NCI-H1694 treated with DMSO at 0.1 percent for 48 hours (cell line): Measurements from ENCODE around the gene SRCIN1.
"Not testable (repeated sequence)": the region's sequence is repeated elsewhere in the genome, so short reads cannot be mapped to it uniquely, and the experiment has no call there.

Experiments
- DNase-seq: peaks from one replicate; lab custom pipeline; 2025; lab: John Stamatoyannopoulos, UW

SRCIN1 gene

GRCh38 chr17:38542286-38542685 is 63.5 kb downstream of the SRCIN1 start:
- no peak for DNase-seq

DNA sequence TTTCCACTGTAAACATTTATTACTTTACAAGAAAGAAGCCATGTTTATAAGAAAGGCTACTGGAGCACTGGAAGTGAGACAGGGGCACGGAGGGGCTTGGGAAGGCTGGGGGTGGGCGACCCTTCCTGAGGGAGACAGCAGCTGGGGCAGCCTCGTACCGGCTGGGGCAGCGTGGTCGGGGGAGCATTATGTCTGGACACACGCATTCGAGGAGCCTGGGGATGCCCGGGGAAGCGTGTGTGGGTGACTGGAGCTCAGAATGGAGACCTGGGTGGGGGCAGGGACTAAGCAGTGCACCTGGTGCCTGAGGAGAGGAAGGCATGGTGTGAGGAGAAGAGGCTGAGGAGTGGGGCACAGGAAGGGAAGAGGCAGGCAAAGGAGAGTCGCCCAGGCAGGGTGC is 64.5 kb downstream of the SRCIN1 start:
- no peak for DNase-seq

GRCh38 chr17:38540514-38541045 is 65.2 kb downstream of the SRCIN1 start:
- no peak for DNase-seq

GRCh38 chr17:38539386-38539785 is 66.4 kb downstream of the SRCIN1 start:
- DNase-seq, result no peak

DNA sequence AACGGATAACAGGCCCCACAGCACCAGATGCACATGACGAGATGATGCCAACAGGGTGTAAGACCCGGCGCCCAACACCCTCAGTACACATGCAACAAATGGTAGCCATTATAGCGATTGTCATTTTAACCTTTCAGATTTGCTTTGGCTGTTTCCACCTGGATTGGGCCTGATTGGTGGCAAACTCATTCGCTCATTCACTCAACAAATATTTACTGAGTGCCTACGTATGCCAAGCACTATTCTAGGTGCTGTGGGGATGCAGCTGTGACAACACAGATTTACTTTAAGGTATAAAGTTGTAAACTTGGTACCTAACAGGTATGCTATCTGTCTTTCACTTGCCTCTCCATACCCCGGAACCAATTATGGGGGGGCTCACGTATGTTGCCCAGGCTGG is 66.8 kb downstream of the SRCIN1 start:
- no peak for DNase-seq

DNA sequence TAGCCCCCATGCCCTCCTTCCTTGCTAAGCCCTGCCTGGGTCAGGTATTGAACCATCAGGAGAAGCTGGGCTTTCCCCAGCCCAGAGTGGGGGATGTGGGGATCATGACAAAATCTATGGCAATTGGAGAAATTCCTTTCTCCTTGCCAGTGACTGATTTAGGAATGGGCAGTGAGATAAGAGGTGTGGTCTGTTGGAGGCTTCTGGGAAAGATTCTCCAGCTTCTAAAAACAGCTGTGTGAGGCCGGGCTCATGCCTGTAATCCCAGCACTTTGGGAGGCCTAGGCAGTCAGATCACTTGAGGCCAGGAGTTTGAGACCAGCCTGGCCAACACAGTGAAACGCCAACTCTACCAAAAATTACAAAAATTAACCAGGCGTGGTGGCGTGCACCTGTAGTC is 69.1 kb downstream of the SRCIN1 start:
- DNase-seq, result no peak

- DNase-seq, result no peak
Observed at GRCh38 chr17:38535886-38536285, 69.9 kb downstream of the SRCIN1 start.

DNA sequence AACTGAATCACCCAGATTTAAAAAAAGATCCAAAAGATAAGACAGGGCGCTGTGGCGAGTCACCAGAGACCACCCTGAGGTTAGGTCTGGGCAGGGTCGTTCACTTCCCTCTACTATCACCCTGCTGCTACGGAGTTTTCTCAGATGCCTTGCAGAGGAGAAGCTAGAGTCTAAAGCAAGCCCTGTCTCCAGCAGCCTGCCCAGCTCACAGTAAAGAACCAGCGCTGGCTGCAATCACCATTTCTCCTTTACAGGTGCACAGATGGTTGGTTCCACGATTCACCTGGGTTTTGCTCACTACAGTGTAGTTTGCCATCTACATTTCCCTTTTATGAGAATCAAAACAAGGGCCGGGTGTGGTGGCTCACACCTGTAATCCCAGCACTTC is 71.3 kb downstream of the SRCIN1 start:
- no peak for DNase-seq

DNA sequence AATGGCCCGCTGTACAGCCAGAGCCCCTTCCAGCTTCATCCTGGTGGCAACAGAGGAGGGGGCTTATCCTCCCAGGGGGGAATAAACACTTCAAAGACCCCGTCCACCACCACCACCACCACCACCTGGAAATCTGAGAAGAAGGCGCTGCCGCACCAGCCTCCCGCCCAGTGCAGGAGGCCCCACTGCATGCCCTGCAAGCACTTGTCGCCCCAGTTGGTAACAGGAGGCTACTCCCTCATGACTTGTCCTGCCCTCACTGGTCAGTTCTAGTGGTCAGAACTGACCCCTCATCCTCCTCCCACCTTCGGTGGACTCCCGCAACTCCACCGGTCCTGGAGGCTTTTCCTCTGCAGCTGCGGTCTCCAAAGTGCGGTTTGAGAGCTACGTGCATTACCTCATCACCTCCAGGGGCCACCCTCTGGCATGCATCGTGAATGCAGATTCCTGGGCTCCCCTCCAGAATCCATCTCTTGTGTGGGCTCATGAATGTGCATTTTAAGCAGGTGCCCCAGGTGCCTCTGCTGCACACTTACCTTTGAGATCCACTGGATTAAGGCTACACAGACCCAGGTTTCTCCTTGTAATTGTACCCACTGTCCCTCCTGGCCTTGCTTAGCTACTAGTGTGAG is 71.8 kb downstream of the SRCIN1 start:
- DNase-seq, result no peak

GRCh38 chr17:38533241-38533640 is 72.5 kb downstream of the SRCIN1 start:
- DNase-seq, result no peak

- DNase-seq, result no peak
Observed at GRCh38 chr17:38532451-38532850, 73.3 kb downstream of the SRCIN1 start.

GRCh38 chr17:38531761-38532160 is 74.0 kb downstream of the SRCIN1 start:
- not testable (repeated sequence) for DNase-seq

DNA sequence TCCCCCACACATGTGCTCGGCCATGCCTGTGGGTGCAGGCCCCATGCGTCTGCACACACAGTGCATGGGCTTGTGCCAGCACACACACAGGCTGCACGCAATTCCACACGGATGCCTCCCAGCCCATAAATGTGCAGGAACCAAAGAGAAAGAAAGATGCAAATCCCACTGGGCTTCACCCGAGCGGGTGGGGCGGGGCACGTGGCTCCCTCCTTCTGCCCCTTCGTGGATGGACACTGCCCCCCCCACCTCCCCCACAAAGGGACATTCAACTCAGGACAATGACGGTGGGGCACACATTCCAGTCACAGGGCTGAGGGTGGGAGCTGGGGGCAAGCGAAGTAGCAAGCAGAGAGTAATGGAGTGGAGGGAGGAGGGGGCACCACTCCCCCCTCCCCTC is 74.9 kb downstream of the SRCIN1 start:
- DNase-seq, result not testable (repeated sequence)

- DNase-seq, result not testable (repeated sequence)
Observed at GRCh38 chr17:38528141-38528540, 77.6 kb downstream of the SRCIN1 start.

DNA sequence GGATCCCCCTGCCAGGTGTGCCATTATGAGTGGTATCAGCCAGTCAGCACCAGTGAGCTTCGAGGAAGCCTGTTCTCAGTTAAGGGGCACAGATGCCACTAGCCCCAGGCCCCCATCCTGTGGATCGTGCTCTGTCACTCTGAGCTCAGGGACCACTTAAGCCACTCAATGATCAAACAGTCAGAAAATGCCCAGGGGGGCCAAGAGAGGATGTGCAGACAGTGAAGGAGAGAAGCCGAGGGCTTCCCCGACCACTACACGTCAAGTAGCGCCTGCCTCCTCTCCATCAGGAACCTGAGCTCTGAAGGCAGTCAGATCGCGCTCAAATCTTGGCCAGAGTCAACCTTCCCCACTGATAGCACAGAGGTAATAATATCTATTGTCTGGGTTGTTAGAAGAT is 79.2 kb downstream of the SRCIN1 start:
- DNase-seq, result not testable (repeated sequence)

DNA sequence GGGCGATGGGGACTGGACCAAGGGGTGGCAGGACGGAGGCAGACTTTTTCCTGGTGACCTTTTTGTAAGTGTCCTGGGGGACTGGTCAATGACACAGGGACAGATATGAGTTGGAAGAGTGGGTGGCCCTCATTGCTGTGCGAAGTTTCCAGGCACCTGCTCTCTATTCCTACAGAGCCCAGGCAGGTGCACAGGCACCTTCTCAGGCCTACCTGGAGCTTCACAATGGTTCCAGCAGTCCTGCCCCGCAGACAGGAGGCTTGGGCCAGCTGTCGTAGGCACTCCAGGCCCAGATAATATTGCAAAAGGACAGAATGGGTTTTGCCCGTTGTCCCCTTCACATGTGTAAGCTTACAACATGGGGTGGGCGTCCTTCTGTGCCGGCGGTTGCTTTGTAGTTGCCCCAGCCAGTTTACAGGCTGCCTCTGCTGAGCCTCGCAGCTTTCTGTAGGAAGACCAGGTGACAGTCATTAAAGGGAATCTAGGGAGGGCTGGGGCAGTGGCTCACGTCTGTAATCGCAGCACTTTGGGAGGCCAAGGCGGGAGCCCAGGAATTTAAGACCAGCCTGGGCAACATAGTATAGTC is 93.2 kb downstream of the SRCIN1 start:
- no peak for DNase-seq

- DNase-seq, result no peak
Observed at GRCh38 chr17:38511150-38512108, 94.3 kb downstream of the SRCIN1 start.

GRCh38 chr17:38510421-38511149 is 95.2 kb downstream of the SRCIN1 start:
- DNase-seq, result no peak

GRCh38 chr17:38509772-38510420 is 95.9 kb downstream of the SRCIN1 start:
- DNase-seq, result no peak

DNA sequence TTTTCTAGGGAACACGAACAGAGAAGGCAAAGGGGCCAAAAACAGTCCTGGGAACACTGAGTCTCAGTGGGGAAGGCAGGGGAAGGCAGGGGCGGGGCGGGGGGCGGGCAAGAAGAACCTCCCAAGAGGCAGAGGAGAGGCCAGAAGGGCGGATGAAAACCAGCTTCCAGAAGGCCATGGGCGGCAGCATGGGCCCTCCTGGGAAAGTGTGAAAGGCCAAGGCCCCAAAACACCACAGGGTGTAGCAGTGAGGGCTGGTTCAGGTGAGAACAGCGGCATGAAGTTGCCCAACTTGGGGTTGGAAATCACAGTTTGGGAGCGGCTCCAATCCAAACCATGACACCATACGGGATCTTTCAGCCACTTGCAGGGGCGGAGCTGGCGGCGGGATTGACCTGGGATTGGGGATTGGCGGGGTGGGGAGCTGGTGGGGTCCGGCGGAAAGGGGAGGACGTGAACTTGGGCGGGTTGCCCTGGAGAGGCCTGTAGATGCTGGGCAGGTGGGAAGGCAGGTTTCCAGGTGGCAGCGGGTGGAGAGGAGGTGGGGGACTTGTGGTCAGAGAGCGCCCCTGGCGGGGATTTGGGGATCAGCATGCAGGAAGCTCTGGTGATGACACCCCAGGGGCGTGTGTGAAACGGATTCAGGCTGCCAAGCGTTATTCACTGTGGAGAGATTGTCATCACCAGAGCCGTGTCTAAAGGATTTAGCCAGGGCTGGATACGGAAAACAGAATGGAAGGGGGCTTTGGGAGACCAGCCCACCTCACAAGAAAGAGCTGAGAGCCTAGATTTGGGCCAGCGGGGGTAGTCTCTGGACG is 96.6 kb downstream of the SRCIN1 start:
- DNase-seq, result peak; percentile 37

DNA sequence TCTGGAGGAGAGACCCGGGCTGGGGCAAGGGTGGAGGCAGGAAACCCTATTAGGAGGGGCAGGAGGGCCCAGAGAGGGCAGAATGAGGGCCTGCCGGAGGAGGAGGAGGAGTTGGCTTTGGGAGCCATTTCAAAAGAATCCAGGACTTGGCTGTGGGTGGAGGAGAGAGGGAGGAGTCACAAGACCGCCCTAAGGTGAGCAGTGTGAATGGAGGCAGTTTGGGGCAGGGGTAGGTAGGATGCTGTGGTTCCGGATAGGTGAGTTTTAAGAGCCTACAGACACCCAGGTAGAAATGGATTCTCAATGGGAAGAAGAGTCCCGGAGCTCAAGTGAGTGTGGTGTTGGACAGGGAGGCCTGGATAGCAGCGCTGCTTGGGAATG is 97.2 kb downstream of the SRCIN1 start:
- DNase-seq, result no peak
